ENCODE results near the gene PHACTR3.

The PHACTR3 gene

GRCh38 chr20:59646487-59646886, 42.1 kb downstream of the PHACTR3 start:
- no peak for DNase-seq (ENCODE audit: low read depth)

DNA sequence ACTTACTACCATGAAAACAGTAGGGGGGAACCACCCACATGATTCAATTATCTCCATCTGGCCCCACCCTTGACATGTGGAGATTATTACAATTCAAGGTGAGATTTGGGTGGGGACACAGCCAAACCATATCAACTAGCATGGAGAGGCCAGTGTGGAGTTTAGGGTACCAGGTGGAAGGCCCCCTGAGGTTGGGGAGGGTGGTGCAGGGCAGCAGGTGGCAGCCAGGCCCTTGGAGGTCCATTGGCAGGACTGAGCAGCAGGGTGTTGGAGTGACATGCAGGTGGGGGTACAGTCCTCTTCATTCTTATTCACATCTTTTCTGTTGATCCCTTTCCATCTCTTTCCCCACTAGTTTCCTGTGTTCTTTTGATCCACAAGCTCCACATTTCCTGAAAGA, 42.9 kb downstream of the PHACTR3 start:
- DNase-seq (ENCODE audit: low read depth) = no peak

DNA sequence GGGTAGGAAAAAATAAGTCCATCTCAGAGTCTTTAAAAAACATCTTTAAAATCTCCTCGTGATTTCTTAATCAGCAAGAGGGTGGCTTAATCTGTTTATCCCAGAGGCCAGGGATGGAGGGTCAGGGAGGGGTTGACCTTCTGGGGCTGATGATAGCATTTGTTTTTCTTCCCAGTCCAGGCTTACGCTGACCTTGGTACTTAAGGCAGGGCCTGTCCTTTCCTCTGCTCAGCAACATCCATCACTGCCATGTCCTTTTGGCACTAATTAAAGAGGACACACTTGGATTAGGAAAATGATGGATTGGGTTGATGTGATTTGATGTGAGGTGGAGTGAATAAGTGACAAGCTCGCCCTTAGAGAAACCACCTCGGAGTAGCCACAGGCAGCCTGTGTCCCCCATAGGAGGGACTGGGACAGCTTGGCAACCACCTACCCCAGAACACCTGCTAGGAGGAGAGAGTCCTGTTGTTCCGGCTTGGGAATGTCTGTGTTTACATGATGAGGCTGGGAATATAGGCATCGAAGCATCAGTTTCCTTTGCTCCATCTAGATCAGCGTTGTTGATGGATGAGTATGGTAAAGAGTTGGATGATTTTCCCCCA, 44.2 kb downstream of the PHACTR3 start:
- no peak for DNase-seq (ENCODE audit: low read depth)

DNA sequence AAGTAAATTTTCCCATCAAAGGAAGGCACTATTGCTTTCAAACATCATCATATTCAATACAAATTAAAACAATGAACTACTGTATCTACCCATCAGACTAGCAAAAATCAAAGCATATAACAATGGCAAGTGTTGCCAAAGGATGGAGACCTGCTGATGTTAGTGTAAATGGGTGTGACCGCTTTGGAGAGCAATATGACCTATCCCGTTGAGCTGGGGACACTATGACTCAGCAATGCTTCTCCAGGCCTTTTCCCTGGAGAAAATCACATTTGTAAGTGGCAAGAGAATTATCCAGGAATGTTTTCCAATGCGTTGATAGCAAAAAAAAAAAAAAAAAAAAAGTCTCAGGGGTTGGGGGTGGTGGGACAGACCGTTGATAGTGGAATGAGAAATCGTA, 46.1 kb downstream of the PHACTR3 start:
- DNase-seq (ENCODE audit: low read depth) = no peak

DNA sequence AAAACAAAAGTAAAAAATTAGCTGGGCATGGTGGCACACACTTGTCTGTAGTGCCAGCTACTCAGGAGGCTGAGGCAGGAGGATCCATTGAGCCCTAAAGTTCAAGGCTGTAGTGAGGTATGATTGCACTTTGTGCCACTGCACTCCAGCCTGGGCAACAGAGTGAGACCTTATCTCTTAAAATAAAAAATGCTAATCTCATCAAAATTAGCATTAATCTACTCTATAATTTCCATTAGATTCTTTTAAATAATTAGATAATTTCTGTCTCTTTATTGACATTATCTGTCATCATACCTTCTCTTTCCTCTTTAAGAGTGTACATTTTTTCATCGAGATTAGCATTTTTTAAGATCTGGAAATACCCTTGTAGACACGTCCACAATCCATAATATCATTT, 48.0 kb downstream of the PHACTR3 start:
- no peak for DNase-seq (ENCODE audit: low read depth)

DNA sequence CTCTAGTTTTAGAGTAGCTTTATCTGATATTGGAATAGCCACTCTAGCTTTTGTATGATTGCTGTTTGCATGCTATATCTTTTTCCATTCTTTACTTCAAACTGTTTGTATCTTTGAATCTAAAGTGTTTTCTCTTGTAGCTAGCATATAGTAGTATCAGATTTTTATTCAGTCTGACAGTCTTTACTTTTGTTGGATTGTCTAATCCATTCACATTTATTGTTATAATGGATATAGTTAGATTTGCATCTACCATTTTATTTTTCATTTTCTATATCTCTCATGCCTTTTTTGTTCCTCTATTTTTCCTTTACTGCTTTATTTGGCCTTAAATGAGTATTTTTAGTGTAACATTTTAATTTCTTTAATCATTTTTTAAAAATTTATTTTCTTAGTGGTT, 52.1 kb downstream of the PHACTR3 start:
- DNase-seq (ENCODE audit: low read depth) = no peak

DNA sequence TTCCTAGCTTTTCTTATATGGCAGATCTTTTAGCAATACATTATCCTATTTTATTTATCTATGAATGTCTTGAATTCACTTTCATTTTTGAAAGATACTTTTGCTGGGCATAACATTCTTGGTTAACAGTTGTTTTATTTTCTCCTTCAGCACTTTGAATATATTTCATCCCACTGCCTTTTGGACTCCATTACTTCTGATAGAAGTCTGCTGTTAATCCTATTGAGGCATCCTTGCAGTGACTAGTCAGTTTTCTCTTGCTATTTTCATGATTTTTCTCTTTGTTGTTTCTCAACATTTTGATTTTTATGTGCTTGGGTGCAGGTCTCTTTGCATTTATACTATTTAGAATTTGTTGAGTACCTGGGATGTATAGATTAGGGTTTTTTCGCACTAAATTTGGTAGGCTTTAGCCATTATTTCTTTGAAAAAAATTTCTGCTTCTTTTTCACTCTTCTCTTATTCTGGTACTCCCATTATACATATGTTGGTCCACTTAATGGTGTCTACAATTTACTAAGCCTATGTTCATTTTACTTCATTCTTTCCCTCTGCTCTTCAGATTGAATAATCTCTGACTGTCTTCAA, 53.2 kb downstream of the PHACTR3 start:
- DNase-seq (ENCODE audit: low read depth) = no peak

- no peak for DNase-seq (ENCODE audit: low read depth)
Observed at GRCh38 chr20:59660471-59660870, 56.1 kb downstream of the PHACTR3 start.

DNA sequence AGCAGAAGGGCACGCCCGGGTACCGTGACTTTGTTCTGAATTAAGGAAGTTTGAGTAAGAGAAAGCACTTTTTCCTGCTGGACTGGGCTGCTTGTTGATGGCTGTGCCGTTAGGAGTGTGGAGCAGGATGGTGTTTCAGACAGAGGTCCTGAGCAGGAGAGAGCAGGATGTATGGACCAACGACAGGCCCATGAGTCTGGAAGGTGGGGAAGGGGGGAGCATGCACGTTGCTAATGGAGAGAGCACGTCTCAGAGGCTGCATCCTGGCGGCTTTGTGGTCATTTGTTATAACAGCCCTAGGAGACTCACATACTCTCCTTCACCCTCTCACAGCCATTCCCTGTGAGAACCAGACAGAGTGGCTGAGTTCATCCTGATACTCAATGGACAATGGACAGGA, 56.8 kb downstream of the PHACTR3 start:
- DNase-seq (ENCODE audit: low read depth) = no peak

DNA sequence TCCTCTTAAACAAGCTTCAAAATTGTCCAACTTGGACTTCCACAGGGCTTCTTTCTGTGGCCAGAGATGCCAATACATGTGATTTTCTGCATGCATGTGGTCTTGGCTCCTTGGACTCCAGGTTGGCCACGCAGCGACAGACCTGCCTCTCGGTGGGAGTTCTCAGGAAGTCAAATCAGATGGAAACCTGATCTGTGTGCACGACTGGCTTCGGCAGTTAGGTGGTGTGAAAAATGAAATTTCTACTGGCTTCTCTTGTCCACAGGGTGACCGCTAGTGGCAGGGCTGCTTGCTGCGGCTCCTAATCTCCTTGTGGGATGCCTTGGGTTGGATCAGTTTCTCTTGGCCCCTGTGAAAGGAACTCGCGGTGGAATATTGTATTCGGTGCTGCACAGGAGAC, 57.3 kb downstream of the PHACTR3 start:
- no peak for DNase-seq (ENCODE audit: low read depth)

GRCh38 chr20:59662161-59662560, 57.8 kb downstream of the PHACTR3 start:
- no peak for DNase-seq (ENCODE audit: low read depth)

- DNase-seq (ENCODE audit: low read depth) = no peak
Observed at GRCh38 chr20:59662856-59663512, 58.6 kb downstream of the PHACTR3 start.

DNA sequence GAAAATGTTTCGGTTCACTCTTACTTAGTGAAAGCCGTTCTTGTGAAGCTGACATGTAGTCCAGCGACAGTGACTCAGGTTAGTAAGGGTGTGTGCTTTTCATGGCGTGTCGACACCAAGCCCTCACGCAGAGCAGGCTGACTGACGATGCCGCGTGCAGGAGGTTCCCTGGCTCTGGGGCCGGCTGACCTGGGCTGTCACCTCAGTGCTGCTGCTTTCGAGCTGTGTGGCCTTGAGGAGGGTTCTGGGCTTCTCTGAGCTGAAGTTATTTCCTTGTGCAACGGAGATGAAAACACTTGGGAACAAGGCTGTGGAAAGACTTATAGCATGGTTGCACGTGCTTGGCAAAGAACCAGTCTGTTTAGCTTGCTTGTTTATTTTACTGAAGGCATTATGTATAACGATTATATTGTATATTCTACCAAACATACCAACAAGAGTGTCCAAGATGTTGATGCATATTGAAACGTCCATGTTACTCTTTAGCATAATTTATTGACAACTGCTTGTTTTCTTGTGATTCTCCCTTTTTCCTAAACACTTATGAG, 59.2 kb downstream of the PHACTR3 start:
- DNase-seq (ENCODE audit: low read depth) = no peak

- DNase-seq (ENCODE audit: low read depth) = no peak
Observed at GRCh38 chr20:59664421-59664941, 60.1 kb downstream of the PHACTR3 start.

DNA sequence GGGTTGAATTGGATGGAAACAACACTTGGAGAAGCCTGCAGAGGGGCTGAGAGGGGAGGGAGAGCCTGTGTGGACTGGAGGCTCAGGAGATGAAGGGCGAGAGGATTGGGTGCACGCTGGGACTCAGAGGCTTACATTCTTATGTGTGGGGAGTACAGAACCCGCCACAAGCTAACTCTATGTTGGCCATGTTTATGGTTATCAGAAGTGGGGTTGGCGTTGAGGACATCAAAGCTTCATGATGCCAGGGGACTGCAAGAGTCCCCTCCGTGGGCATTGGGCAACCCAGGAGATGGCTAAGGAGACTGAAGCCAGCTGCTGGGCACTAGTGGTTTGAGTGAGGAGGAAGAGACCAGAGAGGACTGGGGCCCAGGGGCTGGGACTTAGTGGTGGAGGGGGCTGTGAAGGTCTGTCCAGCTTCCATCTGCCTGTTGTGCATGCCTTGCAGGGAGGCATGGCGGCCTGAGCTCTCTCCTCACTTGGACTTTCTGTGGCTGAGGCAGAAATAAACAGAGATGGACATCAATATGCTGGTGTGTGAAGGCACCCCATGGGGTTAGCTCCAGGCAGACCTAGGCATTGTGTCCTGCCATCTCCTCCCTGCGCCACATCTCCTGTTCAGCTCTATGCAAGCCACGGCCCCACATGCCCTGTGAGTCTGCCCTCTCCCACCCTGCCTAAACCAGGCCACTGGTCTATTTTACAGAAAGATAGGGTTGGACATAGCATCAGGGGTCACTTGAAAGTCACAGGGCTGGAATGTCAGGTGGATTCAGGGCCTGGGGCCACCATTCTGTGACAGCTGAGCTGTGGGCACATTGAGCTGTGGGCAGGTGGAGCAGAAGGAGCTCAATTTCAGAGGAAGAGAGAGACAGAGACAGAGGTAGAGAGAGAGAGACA, 61.6 kb downstream of the PHACTR3 start:
- no peak for DNase-seq (ENCODE audit: low read depth)

- no peak for DNase-seq (ENCODE audit: low read depth)
Observed at GRCh38 chr20:59666586-59666985, 62.2 kb downstream of the PHACTR3 start.

- DNase-seq (ENCODE audit: low read depth) = no peak
Observed at GRCh38 chr20:59667131-59667530, 62.8 kb downstream of the PHACTR3 start.

DNA sequence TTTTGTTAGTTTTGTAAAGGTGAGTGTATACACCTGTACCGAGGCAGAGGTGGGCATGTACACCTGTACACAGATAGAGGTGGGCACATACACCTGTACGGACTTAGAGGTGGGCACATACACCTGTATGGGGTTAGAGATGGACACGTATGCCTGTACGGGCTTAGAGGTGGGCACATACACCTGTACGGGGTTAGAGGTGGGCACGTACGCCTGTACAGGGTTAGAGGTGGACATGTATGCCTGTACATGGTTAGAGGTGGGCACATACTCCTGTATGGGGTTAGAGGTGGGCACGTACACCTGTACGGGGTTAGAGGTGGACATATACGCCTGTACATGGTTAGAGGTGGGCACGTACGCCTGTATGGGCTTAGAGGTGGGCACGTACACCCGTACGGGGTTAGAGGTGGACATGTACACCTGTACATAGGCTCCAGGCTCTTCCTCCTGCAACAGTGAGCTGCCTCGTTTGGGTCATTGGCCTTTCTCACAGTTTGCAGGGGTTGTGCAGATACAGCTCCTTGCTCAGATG, 63.7 kb downstream of the PHACTR3 start:
- DNase-seq (ENCODE audit: low read depth) = no peak

DNA sequence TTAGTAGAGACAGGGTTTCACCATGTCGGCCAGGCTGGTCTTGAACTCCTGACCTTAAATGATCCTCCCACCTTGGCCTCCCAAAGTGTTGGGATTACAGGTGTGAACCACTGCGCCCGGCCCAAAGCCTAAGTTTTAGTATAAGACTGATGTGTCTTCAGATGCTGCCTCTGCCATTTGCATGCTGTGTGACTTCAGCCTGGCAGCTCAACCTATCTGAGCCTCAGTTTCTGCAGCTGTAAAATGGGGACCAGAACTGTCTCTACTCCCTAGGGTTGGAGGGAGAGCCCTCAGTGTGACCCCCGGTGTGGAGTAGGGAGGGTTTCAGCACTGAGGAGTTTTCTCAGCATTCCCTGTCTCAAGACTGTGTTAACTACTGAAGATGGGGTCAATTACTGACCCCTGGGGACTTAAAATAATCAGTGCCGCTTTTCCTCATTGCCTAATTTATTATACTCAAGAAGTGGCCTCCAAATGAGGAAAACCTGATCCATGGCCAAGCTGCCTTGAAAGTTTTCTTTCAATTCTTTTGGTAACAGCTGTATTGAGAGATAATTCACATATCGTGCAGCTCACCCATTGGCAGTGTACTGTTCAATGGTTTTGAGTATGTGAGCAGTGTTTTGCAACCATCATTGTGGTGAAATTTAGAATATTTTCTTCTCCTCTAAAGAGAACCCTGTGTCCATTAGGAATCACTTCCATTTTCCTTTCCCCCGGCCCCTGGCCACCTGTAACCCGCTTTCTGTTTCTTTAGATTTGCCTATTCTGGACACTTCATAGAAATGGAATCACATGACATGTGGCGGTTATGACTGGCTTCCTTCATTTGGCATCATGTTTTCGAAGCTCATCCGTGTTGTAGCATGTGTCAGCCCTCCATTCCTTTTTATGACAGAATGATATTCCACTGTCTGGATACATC, 64.8 kb downstream of the PHACTR3 start:
- no peak for DNase-seq (ENCODE audit: low read depth)

DNA sequence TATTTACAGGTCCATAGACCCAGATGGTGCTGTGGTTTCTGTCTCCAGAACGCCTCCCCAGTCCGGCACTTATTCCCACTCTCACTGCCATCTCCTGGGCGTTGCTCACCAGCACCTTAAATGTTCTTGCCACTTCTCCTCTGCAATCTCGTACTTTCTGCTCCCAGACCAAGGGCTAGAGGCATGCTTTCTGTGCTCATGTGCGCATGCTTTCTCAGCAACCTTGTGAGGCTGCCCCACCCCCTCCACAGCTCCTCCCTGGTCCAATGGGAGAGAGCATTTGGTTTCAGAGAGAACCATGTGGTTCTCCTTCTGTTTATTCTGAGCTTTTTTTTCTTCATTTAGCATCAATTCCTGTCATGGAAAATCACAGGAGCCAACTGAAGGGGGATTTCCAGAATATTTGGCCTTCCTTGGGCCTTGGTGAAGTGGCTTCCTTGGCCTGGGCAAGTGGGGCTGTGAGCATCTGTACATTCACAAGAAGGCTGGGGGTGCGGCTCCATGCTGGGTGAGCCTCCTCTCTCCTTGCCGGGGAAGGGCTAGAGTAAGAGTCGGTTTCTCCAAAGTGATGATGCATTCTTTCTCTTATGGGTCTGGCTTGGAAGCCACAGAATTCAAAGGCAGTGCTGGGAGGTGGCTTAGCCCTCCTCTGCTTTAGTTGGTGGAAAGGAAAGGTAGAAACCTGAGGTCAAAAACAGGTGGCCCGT, 66.6 kb downstream of the PHACTR3 start:
- no peak for DNase-seq (ENCODE audit: low read depth)

Measured in activated T-helper 9 cell treated with anti-CD3 and anti-CD28 coated beads, Interleukin-2, amount 50 U/mL, for 16 hours (primary cell).